Stimulated activated CD4-positive, alpha-beta T cell treated with anti-CD3 and anti-CD28 coated beads, Interleukin-4, amount 100 ng/mL, for 1 hour (primary cell): ENCODE measurements around the gene WDR41.

Experiments
- DNase-seq: peaks from one replicate; pipeline ENCODE4 v3.0.0-alpha.2; 2020

WDR41 gene

DNA sequence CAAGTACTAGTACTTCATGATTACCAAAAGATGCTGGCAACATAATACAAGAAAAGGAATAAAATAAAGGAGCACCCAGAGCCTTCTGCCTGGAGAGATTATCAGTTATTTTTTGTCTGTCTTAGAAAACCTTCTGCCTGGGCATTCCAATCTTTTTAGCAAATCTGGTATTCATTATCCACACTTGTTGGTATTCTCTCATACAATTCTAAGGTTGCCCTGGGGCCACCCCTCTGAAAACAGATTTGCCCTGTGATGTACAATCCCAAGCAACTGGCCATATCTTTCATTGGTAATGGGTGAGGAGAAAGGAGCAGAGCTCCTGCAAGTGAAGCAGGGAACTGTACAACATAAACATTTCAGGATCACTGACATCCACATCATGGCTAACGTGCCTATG lies 47.8 kb downstream of the WDR41 start:
- no peak for DNase-seq

GRCh38 chr5:77443670-77444069 lies 48.4 kb downstream of the WDR41 start:
- DNase-seq = no peak

GRCh38 chr5:77438071-77438470 lies 54.0 kb downstream of the WDR41 start:
- DNase-seq = no peak

- no peak for DNase-seq
These were observed 54.9 kb downstream of the WDR41 start for GRCh38 chr5:77437194-77437593.

GRCh38 chr5:77431719-77432118 lies 60.4 kb downstream of the WDR41 start:
- no peak for DNase-seq

DNA sequence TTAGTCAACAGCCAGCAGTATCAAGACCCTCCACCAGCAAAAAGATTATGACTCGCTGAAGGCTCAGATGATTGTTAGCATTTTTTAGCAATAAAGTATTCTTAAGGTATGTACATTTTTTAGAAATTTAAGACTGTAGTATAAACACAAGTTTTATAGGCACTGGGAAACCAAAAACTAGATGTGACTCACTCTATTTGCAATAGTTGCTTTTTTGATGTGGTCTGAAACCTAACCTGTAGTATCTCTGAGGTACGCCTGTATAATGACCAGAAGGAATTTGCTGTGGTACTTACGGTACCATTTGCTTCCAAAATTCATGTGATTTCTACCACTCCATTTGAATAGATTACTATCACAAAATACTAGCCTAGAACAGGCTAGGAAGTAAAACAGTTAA lies 60.8 kb downstream of the WDR41 start:
- DNase-seq = no peak

- no peak for DNase-seq
These were observed 61.4 kb downstream of the WDR41 start for GRCh38 chr5:77430726-77431125.

DNA sequence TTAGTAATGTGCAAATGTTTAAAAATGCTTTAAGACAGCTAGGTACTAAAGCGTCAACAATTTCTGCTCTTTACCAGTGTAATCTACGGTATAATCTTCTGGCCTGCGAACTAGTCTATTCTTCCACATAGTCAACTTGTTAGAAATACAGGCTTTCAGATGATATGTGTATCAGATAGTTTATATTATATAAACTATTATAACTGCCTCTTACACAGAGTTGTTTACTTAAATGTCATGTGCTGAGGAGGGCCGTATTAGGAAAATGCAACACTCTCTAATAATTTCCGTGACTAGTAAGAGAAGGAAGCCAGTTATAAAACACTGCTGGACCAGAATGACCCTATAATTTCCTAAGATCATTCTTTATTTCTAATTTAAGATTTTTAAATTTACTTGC lies 63.6 kb downstream of the WDR41 start:
- DNase-seq = no peak

DNA sequence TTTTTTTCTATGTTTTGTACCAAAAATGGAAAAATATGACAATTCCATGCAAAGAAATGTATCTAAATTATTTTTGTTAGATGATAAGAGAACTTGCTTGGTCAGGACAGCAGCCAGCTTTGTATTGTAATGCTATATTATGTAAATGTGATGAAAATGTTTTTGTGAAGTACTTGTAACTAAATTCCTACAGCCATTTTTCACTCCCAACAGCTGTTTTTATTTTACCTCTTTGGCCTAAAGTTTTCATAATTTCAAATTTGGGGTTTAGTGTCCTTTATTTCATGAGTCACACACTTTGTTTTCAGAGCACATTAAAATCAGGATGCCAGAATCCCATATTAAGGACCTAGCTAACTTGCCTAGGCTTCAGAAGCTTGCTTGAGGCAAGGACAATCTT lies 64.1 kb downstream of the WDR41 start:
- no peak for DNase-seq

DNA sequence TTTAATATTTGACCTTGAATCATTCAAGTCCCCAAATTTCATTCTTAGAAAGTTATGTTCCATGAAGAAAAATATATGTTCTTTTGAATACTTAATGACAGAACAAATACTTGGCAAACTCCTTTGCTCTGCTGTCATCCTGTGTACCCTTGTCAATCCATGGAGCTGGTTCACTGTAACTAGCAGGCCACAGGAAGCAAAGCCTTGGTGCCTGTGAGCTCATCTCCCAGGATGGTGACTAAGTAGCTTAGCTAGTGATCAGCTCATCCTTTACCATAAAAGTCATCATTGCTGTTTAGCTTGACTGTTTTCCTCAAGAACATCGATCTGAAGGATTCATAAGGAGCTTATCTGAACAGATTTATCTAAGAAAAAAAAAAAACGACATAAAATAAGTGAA lies 65.4 kb downstream of the WDR41 start:
- DNase-seq = no peak

GRCh38 chr5:77425998-77426659 lies 66.0 kb downstream of the WDR41 start:
- DNase-seq = no peak

- no peak for DNase-seq
These were observed 66.7 kb downstream of the WDR41 start for GRCh38 chr5:77425420-77425819.

DNA sequence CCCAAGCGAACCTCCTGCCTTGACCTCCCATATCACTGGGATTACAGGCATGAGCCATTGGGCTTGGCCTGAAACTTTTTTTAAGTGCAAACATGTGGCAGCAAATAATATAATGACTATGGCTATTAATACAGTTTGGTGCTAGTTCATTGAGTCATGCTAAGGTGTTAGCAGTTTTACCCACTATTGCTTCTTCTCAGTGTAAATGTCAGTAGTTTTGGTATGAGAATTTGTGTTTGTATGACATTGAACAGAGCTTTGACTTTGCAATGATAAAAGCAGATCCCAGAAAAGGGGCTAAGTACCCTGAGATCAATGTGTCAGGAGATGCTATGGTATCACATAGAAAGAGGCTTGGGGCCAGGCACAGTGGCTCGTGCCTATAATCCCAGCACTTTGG lies 67.2 kb downstream of the WDR41 start:
- no peak for DNase-seq

- DNase-seq = no peak
These were observed 68.9 kb downstream of the WDR41 start for GRCh38 chr5:77423022-77423750.

GRCh38 chr5:77420940-77421339 lies 71.2 kb downstream of the WDR41 start:
- no peak for DNase-seq

DNA sequence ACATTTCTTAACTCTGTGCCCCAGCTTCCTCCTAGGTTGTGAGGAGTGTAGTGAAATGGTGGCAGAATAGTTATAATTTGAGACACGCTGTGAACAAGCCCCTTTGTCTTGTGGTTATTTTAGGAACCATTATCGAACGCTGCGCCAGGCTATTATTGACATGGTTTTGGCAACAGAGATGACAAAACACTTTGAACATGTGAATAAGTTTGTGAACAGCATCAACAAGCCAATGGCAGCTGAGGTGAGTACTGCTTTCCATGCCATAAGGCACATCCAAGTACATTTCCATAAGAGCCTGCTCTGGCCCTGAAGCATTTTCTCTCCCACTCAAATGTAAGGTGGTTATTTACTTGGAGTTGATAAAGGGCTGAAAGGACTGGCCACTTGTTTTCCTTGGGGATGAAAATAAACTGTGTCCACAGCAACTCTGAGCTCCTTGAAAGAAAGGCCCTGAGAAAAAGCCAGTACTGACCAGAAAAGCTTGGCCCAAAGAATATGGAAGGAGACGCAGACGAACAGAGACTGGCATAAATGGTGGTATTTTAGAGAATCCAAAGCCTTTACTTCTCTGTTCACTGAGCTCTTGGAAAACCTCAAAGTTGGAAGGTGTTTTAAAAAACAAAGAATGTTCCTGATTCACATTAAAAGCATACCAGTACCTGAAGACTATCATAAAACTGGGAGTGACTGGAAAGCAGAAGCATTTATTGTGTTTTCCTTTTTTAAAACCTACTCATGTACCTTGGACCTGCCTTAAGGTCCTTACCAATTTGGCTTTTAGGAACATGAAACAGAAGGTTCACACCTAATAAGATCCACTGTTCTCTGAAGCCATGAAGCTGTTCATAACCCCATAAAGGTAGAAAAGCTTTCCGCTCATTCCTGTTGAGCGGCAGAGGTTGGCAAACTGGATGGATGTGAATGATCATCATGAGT lies 72.2 kb downstream of the WDR41 start:
- no peak for DNase-seq

GRCh38 chr5:77418601-77419581 lies 73.2 kb downstream of the WDR41 start:
- no peak for DNase-seq

- DNase-seq = no peak
These were observed 74.0 kb downstream of the WDR41 start for GRCh38 chr5:77418162-77418561.

- DNase-seq = no peak
These were observed 79.1 kb downstream of the WDR41 start for GRCh38 chr5:77413049-77413448.

- no peak for DNase-seq
These were observed 82.1 kb downstream of the WDR41 start for GRCh38 chr5:77409870-77410621.

DNA sequence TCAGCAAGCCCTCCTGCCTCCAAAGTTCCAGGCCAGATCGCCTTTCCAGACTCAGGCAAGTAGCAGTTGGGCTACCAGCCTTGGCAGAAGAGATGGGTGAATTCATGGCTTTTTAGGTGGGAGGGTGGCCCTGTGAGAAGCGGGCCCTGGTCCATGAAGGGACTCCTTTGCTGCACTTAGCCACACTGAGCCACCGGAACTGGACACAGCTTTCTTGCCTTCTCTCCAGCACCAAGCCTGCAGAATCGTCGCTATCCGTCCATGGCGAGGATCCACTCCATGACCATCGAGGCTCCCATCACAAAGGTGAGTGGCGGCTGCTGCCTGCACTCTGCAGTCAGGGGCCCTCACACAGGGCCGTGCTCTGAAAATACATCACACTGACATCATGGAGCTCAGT lies 85.0 kb downstream of the WDR41 start:
- DNase-seq = no peak

DNA sequence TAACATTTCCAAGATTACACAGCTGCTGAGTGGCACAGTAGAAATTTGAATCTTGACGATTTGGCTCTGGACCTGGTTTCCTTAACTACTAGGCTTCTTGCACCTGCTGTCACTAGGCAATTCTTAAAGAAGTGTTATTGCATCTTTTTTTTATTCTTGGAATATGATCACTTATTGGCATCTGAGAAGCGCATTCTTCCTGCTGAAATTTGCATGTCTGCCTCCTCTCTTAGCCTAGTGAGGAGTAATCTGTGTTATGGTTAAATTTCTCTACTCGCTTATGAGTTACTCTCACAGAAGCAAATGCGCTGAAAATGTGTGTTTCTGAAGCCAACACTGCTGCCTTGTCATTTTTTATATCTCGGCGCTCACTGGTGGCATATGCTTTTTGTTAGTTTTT lies 89.3 kb downstream of the WDR41 start:
- no peak for DNase-seq
